Ovary (tissue), 3 donors: ENCODE data around the gene CDCA7L.

ENCODE experiments used
- CTCF ChIP-seq, 3 donors: fragments of 450-650 bp in 2 of 3; fragments of 200-600 bp in 1 of 3; IDR thresholded peaks; one replicate each; pipeline versions ENCODE4 v1.5.1 to v1.8.0; 2016 to 2022; ENCODE audit warnings: antibody characterized with exemption in 3 of 3, mild to moderate bottlenecking in 1 of 3
- POLR2A ChIP-seq: fragments of 450-650 bp; IDR thresholded peaks from one replicate; pipeline ENCODE4 v1.6.1; 2017; ENCODE audit warnings: antibody characterized with exemption, mild to moderate bottlenecking, moderate library complexity
- donor health status: DM: no; HTN: no; CAD: no.

DNA sequence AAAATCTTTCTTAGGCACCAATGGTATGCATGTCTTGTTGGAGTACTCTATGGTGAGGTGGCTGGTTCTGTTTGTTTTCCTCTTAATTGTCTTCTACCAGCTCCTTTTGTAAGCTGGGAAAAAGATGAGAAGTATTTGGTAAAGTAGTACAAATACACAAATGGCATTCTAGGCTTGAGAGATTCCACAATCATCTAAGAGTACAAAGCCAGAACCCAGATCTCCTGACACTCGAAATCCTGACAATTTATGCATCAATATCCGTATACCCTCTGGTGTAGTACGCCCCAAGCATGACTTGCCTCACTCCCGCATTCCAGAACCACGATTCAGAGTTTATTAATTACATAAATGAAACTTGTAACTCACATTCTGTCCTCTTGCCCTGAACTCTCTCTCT, 43.5 kb downstream of the CDCA7L start:
- TF ChIP-seq CTCF (IDR thresholded peaks at IDR 0.05) (no peak), POLR2A (no peak)
